ENCODE results near the gene RPS26.

RPS26 gene

GRCh38 chr12:56010111-56010570, 31.6 kb upstream of the RPS26 start:
- no peak for TF ChIP-seq TAF1 (IDR thresholded peaks at IDR 0.05; ENCODE audit: borderline replicate concordance, insufficient read depth, low read length)
- TF ChIP-seq FOXP2 (optimal IDR thresholded peaks at IDR 0.05; ENCODE audit: borderline replicate concordance, extremely low read depth, extremely low read length, insufficient read depth): no peak
- no peak for TF ChIP-seq SIN3A (IDR thresholded peaks at IDR 0.05; ENCODE audit: borderline replicate concordance, insufficient read depth, low read length)
- no peak for TF ChIP-seq REST (IDR thresholded peaks at IDR 0.05; ENCODE audit: insufficient read depth in 1 of 2, low read depth in 2 of 2, low read length in 2 of 2)
- no peak for TF ChIP-seq POLR2AphosphoS5 (IDR thresholded peaks at IDR 0.05; ENCODE audit: low read depth, low read length)

DNA sequence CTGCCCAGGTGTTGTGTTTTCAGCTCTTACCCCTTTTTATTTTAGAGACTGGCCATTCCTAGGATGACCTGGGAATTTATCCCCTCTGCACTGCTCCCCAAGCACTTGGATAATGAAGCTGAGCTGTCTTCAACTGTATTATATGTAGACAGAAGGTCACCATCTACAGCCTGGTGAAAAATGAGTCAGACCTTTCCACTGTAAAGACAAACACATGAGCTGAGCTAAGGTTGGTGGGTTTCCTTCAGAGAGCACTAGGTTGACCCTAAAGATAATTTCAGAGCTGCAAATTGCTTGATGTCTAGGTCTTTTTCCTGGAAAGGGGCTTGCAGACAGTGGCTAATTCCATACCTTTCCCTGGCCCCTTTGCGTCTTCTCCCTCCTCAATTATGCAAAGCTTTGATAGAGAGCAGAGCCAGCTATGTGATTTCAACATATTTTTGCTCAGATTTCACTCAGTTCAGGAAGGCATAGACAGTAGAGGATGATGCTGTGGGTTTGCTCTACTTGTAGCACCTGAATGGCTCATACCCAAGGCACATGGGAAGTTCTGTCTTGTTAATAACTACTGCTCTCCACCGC, 30.1 kb upstream of the RPS26 start:
- TF ChIP-seq TAF1 (IDR thresholded peaks at IDR 0.05; ENCODE audit: borderline replicate concordance, insufficient read depth, low read length): no peak
- TF ChIP-seq REST (IDR thresholded peaks at IDR 0.05; ENCODE audit: insufficient read depth in 1 of 2, low read depth in 2 of 2, low read length in 2 of 2): no peak
- TF ChIP-seq POLR2AphosphoS5 (IDR thresholded peaks at IDR 0.05; ENCODE audit: low read depth, low read length): no peak
- TF ChIP-seq SIN3A (IDR thresholded peaks at IDR 0.05; ENCODE audit: borderline replicate concordance, insufficient read depth, low read length): no peak
- no peak for TF ChIP-seq FOXP2 (optimal IDR thresholded peaks at IDR 0.05; ENCODE audit: borderline replicate concordance, extremely low read depth, extremely low read length, insufficient read depth)

- no peak for TF ChIP-seq POLR2AphosphoS5 (IDR thresholded peaks at IDR 0.05; ENCODE audit: low read depth, low read length)
- no peak for TF ChIP-seq FOXP2 (optimal IDR thresholded peaks at IDR 0.05; ENCODE audit: borderline replicate concordance, extremely low read depth, extremely low read length, insufficient read depth)
- TF ChIP-seq REST (IDR thresholded peaks at IDR 0.05; ENCODE audit: insufficient read depth in 1 of 2, low read depth in 2 of 2, low read length in 2 of 2): no peak
- no peak for TF ChIP-seq TAF1 (IDR thresholded peaks at IDR 0.05; ENCODE audit: borderline replicate concordance, insufficient read depth, low read length)
- no peak for TF ChIP-seq SIN3A (IDR thresholded peaks at IDR 0.05; ENCODE audit: borderline replicate concordance, insufficient read depth, low read length)
These were observed 28.2 kb upstream of the RPS26 start for GRCh38 chr12:56013482-56013881.

- no peak for TF ChIP-seq SIN3A (IDR thresholded peaks at IDR 0.05; ENCODE audit: borderline replicate concordance, insufficient read depth, low read length)
- TF ChIP-seq POLR2AphosphoS5 (IDR thresholded peaks at IDR 0.05; ENCODE audit: low read depth, low read length): no peak
- no peak for TF ChIP-seq REST (IDR thresholded peaks at IDR 0.05; ENCODE audit: insufficient read depth in 1 of 2, low read depth in 2 of 2, low read length in 2 of 2)
- no peak for TF ChIP-seq TAF1 (IDR thresholded peaks at IDR 0.05; ENCODE audit: borderline replicate concordance, insufficient read depth, low read length)
- no peak for TF ChIP-seq FOXP2 (optimal IDR thresholded peaks at IDR 0.05; ENCODE audit: borderline replicate concordance, extremely low read depth, extremely low read length, insufficient read depth)
These were observed 27.5 kb upstream of the RPS26 start for GRCh38 chr12:56014205-56014604.

Measured in PFSK-1 (cell line).